ENCODE results near the gene LHFPL2.
A peak's percentile ranks its signal among the peaks of the same experiment; 100 is the strongest.

The LHFPL2 gene

GRCh38 chr5:78543916-78544315, 104.7 kb downstream of the LHFPL2 start:
- DNase-seq (ENCODE audit: low spot score) = no peak

GRCh38 chr5:78543292-78543691, 105.3 kb downstream of the LHFPL2 start:
- no peak for DNase-seq (ENCODE audit: low spot score)

- DNase-seq (ENCODE audit: low spot score) = no peak
Measured at GRCh38 chr5:78542321-78542840, 106.2 kb downstream of the LHFPL2 start.

DNA sequence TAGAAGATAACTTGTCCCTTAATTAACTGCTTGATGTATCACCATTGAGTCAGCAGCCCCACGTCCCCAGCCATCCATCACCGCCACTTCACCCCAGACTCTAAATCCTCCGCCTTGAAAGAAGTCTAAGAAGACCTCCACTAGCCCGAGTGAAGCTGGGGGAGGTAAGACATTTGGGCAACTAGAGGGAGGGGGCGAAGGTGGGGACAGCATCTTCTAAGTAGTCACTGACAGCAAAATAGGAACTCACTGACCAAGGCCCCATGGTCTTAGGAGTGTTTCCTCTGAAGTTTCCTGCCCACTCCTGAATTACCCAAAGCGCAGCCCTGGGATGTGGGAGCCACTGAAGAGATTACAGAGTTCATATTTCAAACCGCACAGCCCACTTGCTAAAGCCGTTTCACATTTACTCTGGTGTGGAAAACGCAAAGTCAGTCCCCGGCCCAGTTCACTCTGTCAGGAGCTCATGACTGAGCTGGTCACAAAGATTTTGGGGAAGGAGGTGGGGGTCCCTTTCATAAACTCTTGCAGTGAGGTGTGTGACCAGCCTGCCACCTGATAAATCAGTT, 107.4 kb downstream of the LHFPL2 start:
- DNase-seq (ENCODE audit: low spot score) = no peak

DNA sequence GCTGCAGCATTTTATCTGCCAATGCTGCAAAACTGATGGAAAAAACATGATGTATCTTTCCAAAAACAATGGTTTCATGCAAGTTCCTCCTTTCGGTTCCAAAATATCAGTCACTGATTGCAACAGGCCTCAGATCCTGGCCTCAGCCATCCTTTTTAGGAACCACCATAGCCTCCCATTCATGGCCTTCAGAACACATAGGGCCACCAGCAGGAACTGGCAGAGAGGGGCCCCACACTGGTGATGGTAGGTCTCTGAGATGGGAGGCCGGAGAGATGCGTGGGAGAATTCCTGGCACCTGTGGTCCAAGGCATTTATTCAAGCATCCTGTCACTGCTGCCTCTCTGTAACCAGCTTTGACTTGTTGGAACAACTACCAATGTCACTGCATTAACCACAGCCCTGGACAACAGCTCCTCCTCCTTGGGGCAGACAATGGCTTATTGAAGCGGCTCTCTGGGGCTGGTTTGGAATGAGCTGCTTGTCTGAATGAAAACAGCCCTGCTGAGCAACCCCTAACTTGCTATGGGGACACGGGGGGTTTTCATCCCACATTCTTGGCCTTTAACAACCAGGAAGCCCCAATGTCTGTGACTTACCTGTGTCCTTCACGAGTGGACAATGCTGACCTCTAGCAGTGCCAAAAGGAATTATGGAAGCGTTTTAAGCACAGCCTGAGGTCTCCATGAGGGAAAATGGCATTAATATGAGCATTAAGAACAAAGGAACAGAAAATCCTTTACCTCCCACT, 108.1 kb downstream of the LHFPL2 start:
- DNase-seq (ENCODE audit: low spot score) = no peak

DNA sequence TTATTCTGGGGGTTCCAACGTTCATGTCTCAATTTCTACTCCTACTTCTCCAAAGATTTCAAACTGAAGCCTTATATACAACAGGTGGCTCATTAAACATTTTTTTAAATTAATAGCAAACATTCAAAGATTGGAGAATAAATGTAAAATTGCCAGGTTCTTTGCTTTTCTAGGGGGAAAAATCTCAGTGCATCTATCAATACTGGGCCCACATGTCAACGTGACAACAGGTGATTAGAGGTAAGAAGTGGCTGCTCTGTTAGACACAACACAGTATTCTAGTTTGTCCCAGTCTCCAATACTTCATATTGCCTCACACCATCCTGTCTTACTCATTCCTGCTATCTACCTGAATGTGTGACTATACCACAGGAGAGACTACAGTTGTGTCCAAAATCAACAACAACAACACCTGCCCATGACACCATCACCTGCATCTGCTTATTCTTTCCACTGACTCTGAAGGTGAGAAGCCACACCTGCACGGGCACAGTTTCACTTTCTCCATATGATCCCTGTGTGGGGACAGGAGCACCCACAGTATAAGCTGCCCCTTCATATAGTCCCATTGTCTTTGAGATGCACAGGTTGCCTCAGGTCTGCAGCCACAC, 110.2 kb downstream of the LHFPL2 start:
- DNase-seq (ENCODE audit: low spot score) = no peak

DNA sequence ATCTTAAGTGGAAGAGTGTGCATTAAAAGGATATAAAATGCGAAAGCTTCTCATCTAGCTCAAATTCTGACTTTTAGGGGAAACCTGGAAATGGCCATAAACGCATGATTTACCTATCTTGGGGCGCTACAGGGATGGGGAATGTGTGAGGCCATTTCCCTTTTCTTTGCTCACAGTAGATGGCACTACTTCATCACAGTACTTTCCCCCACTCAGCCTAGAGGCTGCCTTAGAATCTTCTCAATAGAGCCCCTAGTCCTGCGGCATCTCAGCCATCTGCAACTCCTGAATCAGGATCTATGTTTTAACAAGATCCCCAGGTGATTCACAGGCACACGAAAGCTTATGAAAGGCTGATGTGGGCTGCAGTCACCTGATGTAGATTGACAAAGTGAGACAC, 110.8 kb downstream of the LHFPL2 start:
- DNase-seq (ENCODE audit: low spot score) = peak; percentile 19

DNA sequence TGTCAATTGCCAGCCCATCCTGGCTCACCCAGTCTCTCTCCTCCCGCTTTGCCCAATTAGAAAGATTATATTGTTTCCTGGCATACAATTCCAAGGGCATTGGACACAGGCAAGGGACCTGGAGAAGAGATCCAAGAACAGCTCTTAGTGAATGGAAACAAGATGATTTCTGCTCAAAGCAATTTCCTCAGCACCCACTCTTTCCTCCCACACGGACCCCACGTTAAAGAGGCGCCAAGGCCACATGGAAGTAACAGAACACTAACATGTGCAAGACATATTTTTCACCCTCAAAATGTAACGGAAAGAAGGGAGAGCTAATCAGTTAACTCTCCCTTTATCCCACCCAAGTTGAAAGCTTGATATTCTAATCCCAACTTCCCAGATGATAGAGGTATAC, 111.2 kb downstream of the LHFPL2 start:
- DNase-seq (ENCODE audit: low spot score) = no peak

- DNase-seq (ENCODE audit: low spot score) = no peak
Measured at GRCh38 chr5:78536661-78537196, 111.8 kb downstream of the LHFPL2 start.

GRCh38 chr5:78534905-78535200, 113.7 kb downstream of the LHFPL2 start:
- DNase-seq (ENCODE audit: low spot score) = no peak

DNA sequence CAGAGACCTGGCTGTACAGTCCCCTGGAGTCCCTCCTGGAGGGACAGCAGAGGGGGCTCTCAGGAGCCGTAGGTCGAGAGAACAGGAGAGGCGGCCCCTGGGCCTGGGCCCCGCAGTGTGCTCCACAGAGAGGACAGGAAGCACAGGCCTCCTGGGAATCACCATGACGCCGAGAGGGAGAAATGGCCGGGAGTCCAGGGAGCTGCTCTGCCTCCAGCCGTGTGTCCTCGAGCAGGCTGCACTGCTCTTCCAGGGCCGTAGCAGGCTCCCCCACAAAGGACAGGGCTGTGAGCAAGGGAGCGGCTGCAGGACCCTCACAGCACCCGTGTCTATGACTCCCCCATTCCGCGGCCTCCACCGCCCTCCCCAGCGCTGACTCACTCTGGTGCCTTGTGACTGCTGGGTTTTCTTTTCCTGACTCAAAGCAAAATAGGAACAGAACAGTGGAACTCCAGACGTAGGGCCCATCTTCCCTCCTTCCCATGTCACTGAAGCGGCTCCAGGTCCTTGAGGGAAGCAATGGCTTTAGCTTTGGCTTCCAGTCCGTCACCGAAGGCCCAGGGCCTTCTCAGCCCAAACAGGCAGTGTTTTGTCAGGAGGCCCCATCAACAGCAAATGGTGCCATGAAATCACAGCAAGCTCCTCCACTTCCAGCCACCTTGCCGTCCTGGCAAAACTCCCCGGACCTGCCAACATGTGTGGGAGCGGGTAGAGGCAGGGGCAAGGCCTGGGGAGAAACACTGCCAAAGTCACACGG, 114.2 kb downstream of the LHFPL2 start:
- no peak for DNase-seq (ENCODE audit: low spot score)

DNA sequence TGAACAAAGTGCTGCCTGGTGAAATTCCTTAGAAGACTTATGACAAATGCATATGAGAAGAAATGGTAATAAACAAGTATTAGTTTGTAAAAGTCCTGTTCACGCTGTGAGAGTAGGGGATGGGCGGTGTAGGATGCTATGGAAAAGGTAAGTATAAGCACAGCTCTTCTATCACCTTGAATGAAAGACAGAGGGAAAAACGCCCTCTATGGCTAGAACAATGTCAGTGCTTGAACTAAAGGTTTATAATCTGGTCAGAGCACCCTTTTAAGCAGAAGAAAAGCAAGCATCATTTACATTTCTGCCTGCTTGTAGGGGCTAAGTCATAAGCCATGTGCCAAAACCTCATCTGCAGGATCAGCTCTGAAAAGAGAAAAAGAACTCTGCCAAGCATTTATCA, 115.2 kb downstream of the LHFPL2 start:
- DNase-seq (ENCODE audit: low spot score) = no peak

GRCh38 chr5:78530342-78531096, 118.1 kb downstream of the LHFPL2 start:
- no peak for DNase-seq (ENCODE audit: low spot score)

GRCh38 chr5:78527925-78528324, 120.6 kb downstream of the LHFPL2 start:
- no peak for DNase-seq (ENCODE audit: low spot score)

- DNase-seq (ENCODE audit: low spot score) = no peak
Measured at GRCh38 chr5:78527054-78527859, 121.3 kb downstream of the LHFPL2 start.

DNA sequence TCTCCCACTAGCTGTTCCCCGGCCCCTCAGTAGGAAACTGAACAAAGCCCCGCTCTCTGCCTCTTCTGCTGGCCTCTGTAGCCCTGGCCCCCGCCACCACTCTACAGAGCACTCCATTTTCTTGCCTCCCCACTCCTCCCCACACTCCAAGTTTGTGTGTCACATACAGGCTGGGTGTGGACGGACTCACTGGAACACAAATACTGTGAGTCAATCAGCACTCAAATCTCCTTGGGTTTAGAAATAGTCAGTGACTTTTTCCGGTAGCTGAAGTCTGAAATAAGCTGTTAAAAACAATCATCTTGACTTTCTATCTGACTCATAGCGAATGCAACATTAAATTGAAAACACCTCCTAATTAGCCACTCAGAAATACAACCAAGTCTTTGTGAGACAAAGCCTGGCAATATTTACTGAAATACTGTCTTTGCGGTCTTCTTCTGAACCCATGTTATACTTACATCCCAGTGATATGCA, 122.5 kb downstream of the LHFPL2 start:
- no peak for DNase-seq (ENCODE audit: low spot score)

DNA sequence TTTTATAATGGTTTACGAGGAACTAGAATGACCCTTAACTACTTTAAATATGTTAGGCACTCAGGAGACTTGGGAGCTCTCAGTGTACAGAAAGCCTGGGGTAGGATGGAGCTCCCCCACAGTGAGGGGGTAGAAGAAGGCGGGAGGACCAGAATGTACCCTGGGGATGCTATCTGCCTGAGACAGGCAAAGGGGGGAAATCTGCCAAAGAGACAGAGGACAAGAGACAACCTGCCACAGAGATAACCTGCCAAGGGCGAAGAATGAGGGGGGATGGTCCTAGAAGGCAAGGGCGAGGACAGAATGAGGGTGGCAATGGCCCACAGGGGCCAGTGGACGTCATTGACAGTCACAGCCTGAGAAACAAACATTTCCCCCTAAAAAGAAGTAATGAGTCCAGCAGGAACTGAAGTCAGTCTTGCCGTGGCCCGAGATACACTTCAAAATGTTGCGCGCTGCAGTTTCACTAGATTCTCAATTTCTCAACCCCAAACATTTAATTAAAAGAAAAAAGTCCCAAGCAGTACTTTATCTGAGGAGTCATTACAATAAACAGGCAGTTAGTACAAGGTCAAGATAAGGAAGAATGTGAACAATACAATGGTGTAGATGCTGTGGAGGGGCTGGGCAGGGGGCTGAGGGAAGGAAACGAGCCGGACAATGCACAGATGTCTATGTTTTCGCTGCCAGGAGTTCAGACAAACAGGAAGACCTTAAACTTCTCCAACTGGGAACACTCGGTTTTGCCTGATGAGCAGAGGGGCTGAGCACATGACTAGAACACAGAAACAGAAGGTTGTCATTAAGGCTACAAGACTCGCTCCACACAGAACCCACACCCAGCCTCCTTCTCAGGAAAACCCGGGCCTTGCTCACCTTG, 125.0 kb downstream of the LHFPL2 start:
- no peak for DNase-seq (ENCODE audit: low spot score)

DNA sequence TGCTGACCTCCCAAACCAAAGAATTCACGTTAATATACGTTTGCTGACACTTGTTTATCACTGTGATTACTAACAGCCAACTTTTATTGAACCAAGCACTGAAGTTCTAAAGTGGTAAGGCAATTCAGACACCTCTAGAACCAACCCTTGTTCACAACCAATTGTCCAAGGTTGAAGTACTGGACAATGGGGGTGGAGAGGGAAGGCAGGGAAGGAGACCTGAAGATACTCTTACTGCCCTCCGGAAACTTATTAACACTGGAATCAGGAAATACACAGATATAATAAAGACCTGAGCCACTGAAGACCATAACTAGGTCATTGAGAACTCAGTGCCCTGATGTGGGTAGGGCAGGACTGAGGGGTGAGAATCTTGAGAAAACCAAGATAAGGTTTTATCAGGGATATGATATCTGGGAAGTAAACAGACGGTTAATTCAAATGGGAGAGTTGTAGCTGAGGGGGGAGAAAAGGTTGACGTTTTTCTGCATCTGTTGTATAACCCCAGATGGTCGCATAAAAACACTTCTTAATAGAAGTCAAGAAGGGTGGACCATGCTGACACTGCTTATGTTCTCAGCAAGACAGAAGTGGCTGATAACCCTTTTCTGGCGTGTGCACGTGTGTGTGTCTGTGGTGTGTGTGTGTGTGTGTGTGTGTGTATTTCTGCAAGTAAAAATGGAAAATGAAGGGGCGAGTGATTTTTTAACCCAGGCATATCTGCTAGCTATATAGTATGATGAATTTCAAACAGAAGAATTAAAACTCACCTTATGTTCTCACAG, 125.9 kb downstream of the LHFPL2 start:
- no peak for DNase-seq (ENCODE audit: low spot score)

- DNase-seq (ENCODE audit: low spot score) = no peak
Measured at GRCh38 chr5:78521455-78521854, 127.1 kb downstream of the LHFPL2 start.

Measured in germinal center (tissue), 1 donor.